B cell (primary cell): ENCODE results near the gene VRK2. TPM values are rescaled to one million over a fixed set of nuclear protein-coding genes. Genes with fewer than 3 reads are reported as not detected.

Source experiments
- ATAC-seq: fragments of 200-7000 bp; cut with Tn5 transposase; one replicate; pipeline ENCODE4 v1.10.0; 2021; ENCODE audit warnings: low read depth, mild to moderate bottlenecking, moderate number of reproducible peaks, moderate library complexity
- CTCF ChIA-PET: fragments of 350-600 bp; sonication (Branson Sonifier 250); formaldehyde crosslinking; loops from one replicate; lab custom pipeline; 2021; ENCODE audit warnings: antibody characterized with exemption, inconsistent platforms; lab: Charles Lee
- POLR2A ChIA-PET: fragments of 350-600 bp; sonication (Branson Sonifier 250); formaldehyde crosslinking; loops from one replicate; lab custom pipeline; 2021; ENCODE audit warnings: antibody characterized with exemption; lab: Charles Lee
- DNase-seq: peaks from one replicate; pipeline ENCODE4 v3.0.0; 2013
- H2AFZ ChIP-seq: 2 replicates; pipeline ENCODE4 v1.6.1; 2012; ENCODE audit warnings: mild to moderate bottlenecking, low read depth, low read length; ENCODE audit not compliant: insufficient read depth, poor library complexity, severe bottlenecking
- H3K27ac ChIP-seq, 2 donors: 1 replicate in 1 of 2; 2 replicates in 1 of 2; pipeline ENCODE4 v1.5.1; 2012 to 2013; ENCODE audit warnings: low read length in 2 of 2, mild to moderate bottlenecking in 2 of 2, moderate library complexity in 1 of 2
- H3K27me3 ChIP-seq, 4 experiments: fragments of 200-600 bp in 1 of 4; sonication (generic) in 1 of 4; replicated peaks in 1 of 4; 1 replicate in 2 of 4; 2 replicates in 2 of 4; pipeline versions ENCODE4 v1.6.1 to v1.7.0; 2013 to 2016; ENCODE audit warnings: low read length in 3 of 4, mild to moderate bottlenecking in 2 of 4, mixed read lengths in 1 of 4, moderate library complexity in 1 of 4; ENCODE audit not compliant: insufficient read depth in 4 of 4, control insufficient read depth in 3 of 4; ENCODE audit errors: control extremely low read depth in 1 of 4
- H3K36me3 ChIP-seq, 2 experiments: replicated peaks in 1 of 2; 1 replicate in 1 of 2; 2 replicates in 1 of 2; pipeline versions ENCODE4 v1.6.1 to v1.7.1; 2013; ENCODE audit warnings: low read length in 1 of 2; ENCODE audit not compliant: insufficient read depth in 2 of 2, control insufficient read depth in 1 of 2; ENCODE audit errors: control extremely low read depth in 1 of 2, extremely low read depth in 1 of 2
- H3K4me1 ChIP-seq, 2 donors: fragments of 200-600 bp in 1 of 2; sonication (generic) in 1 of 2; 1 replicate in 1 of 2; 2 replicates in 1 of 2; pipeline versions ENCODE4 v1.5.1 to v1.6.1; 2013 to 2017; ENCODE audit warnings: low read length in 2 of 2; ENCODE audit not compliant: control insufficient read depth in 2 of 2, insufficient read depth in 2 of 2
- H3K4me2 ChIP-seq: replicated peaks from 2 replicates; pipeline ENCODE3; 2012; ENCODE audit warnings: mild to moderate bottlenecking, low read depth, low read length; ENCODE audit not compliant: poor library complexity, severe bottlenecking
- H3K4me3 ChIP-seq, 5 experiments: fragments of 200-600 bp in 1 of 5; sonication (generic) in 1 of 5; 1 replicate in 3 of 5; 2 replicates in 2 of 5; pipeline versions ENCODE4 v1.5.1 to v1.7.0; 2011 to 2016; ENCODE audit warnings: low read length in 4 of 5, mild to moderate bottlenecking in 4 of 5, low read depth in 2 of 5, control low read depth in 1 of 5, moderate library complexity in 1 of 5; ENCODE audit not compliant: insufficient read depth in 1 of 5; ENCODE audit errors: control extremely low read depth in 1 of 5, extremely low read depth in 1 of 5
- H3K79me2 ChIP-seq: fragments of 200-600 bp; sonication (generic); one replicate; pipeline ENCODE4 v1.6.0; 2016; ENCODE audit warnings: low read length; ENCODE audit not compliant: control insufficient read depth, insufficient read depth
- H3K9ac ChIP-seq: fragments of 200-600 bp; sonication (generic); 2 replicates; pipeline ENCODE4 v1.6.1; 2017; ENCODE audit warnings: mild to moderate bottlenecking, low read length, moderate library complexity
- H3K9me3 ChIP-seq, 3 donors: one replicate each; pipeline versions ENCODE4 v1.6.1 to v1.7.1; 2013; ENCODE audit warnings: low read length in 2 of 3; ENCODE audit not compliant: control insufficient read depth in 2 of 3, insufficient read depth in 1 of 3; ENCODE audit errors: control extremely low read depth in 1 of 3
- H4K20me1 ChIP-seq: 2 replicates; pipeline ENCODE4 v1.6.0; 2012; ENCODE audit warnings: mild to moderate bottlenecking, low read length; ENCODE audit not compliant: insufficient read depth, control insufficient read depth, poor library complexity, severe bottlenecking
- H3K27ac Mint-ChIP-seq: one replicate; pipeline ENCODE4 v1.8.0; 2021; ENCODE audit warnings: mixed read lengths
- H3K27me3 Mint-ChIP-seq: one replicate; pipeline ENCODE4 v1.8.0; 2021; ENCODE audit warnings: mixed read lengths
- H3K4me1 Mint-ChIP-seq: one replicate; pipeline ENCODE4 v1.8.0; 2021; ENCODE audit warnings: mixed read lengths
- H3K4me3 Mint-ChIP-seq: one replicate; pipeline ENCODE4 v1.8.0; 2021; ENCODE audit warnings: mixed read lengths
- H3K9me3 Mint-ChIP-seq: one replicate; pipeline ENCODE4 v1.8.0; 2022; ENCODE audit warnings: mixed read lengths; ENCODE audit not compliant: insufficient read depth
- CTCF ChIP-seq: fragments of 200-600 bp; IDR thresholded peaks from one replicate; pipeline ENCODE4 v1.8.0; 2022; ENCODE audit warnings: antibody characterized with exemption, mild to moderate bottlenecking
- EZH2 ChIP-seq: IDR thresholded peaks from 2 replicates; pipeline ENCODE4 v1.6.1; 2012; ENCODE audit warnings: borderline replicate concordance, low read depth, mild to moderate bottlenecking, moderate library complexity, low read length; ENCODE audit not compliant: insufficient read depth, poor library complexity, severe bottlenecking
- WGBS: methylation state at CpG from one replicate; pipeline ENCODE4 v1.1.5; 2013; ENCODE audit warnings: missing lambda C conversion rate; ENCODE audit not compliant: insufficient coverage; 5-methylcytosine and 5-hydroxymethylcytosine counted together
- intact Hi-C: fragments of 100-400 bp; cut with micrococcal nuclease; formaldehyde crosslinking; loops from one replicate; pipeline ENCODE4 v1.10.0; 2022
- polyA plus RNA-seq: library from polyadenylated mRNA; depleted of rRNA; stranded (reverse); fragments of >200 nt; gene quantifications from 2 replicates; pipeline ENCODE4 v1.2.3, GENCODE V29; 2012
- total RNA-seq, 2 donors: library from RNA; stranded (reverse); fragments of 120-200 nt in 1 of 2; gene quantifications; 1 replicate in 1 of 2; 2 replicates in 1 of 2; pipeline versions ENCODE4 v1.2.3 to v1.2.4, GENCODE V29; 2013 to 2022

VRK2 gene
- total and polyA plus RNA-seq, 2 donors (not counting 1 experiment from before 2014, with no cell fraction given), result 10.2 to 35.5 TPM

DNA sequence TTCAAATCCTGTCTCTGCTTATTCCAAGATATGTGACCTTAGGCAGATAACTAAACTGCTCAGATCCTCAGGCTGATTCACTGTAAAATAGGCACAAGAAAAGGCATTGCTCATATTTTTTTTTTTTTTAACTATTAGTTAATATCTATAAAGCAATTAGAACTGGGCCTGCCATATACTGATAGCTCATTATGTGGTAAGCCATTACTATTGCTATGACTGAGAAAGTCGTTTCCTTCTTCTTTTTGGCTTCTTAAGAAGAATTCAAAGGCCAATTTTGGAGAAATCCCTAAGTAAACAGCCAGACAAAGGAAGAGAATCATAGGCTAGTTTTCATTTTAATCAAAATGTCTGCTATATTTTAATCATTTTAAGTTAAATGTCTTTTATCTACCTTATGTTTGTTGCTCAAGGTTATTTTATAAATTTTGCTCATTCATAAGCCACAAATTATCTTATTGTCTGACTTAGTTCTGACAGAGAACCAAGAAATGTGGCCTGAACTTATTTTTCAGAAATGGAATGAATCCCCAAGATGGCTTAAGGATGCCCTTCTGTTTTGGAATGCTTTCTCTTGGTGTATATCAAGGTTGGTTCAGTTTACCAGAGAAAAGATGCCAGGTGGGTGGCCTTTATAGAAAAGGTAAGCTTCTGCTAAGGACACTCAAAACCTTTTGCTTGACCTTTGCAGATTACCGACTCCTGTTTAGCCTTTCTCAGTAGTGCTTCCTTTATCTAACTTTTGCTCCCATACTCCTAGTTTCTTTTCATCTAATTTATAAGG lies 21.3 kb upstream of the VRK2 start:
- Histone ChIP-seq H3K27me3 (no peaks in the 10 kb centered on the region), H3K4me3 (no peak overlapping the region), H3K4me1 (peaks cover 9 to 19% of the 10 kb centered on the region in 2 donors), H3K4me2 (no peak overlapping the region), H4K20me1 (no peaks in the 10 kb centered on the region), H3K27ac (no peak overlapping the region), H3K9me3 (no peaks in the 10 kb centered on the region), H3K79me2 (peaks cover 4% of the 10 kb centered on the region), H2AFZ (no peak overlapping the region), H3K9ac (no peak overlapping the region), H3K36me3 (no peaks in the 10 kb centered on the region)
- ATAC-seq (no peak), DNase-seq (no peak)
- ChIA-PET POLR2A (interaction anchor here (1.2 kb wide), 1 partner anchor 21 kb away, joined by 4 read pairs; the partner anchor contains the start of gene VRK2), CTCF (interaction anchor here (0.6 kb wide), 1 partner anchor 9 kb away, joined by 3 read pairs; no protein-coding TSS in a partner anchor)
- Mint-ChIP-seq H3K4me3 (no peak overlapping the region), H3K9me3 (no peaks in the 10 kb centered on the region), H3K27me3 (no peaks in the 10 kb centered on the region), H3K4me1 (peaks cover 25% of the 10 kb centered on the region), H3K27ac (no peak overlapping the region)
- TF ChIP-seq EZH2, result no peak
- TF ChIP-seq CTCF, result no peak
- 83% methylated on average over 1 of the region's 2 CpGs for whole genome bisulfite sequencing
- intact Hi-C loops, result loop anchor here (2.0 kb wide), 1 partner anchor 13 kb away; no protein-coding TSS in a partner anchor

- Mint-ChIP-seq H3K9me3 (no peaks in the 10 kb centered on the region), H3K27ac (no peak overlapping the region), H3K27me3 (no peaks in the 10 kb centered on the region), H3K4me3 (no peak overlapping the region), H3K4me1 (peaks cover 40% of the 10 kb centered on the region)
- no peak overlapping the region for H3K9ac ChIP-seq
- TF ChIP-seq EZH2 (no peak), CTCF (no peak)
- no peaks in the 10 kb centered on the region for H4K20me1 ChIP-seq
- CTCF ChIA-PET, result no interaction called here
- H3K79me2 ChIP-seq, result peaks cover 4% of the 10 kb centered on the region
- no peak for DNase-seq
- H2AFZ ChIP-seq, result no peak overlapping the region
- no peaks in the 10 kb centered on the region for H3K27me3 ChIP-seq
- POLR2A ChIA-PET, result no interaction called here
- H3K36me3 ChIP-seq, result no peaks in the 10 kb centered on the region
- H3K4me2 ChIP-seq, result no peak overlapping the region
- no peak overlapping the region for H3K27ac ChIP-seq
- intact Hi-C loops, result no loop called here
- no peak overlapping the region for H3K4me3 ChIP-seq
- no peak for ATAC-seq
- H3K4me1 ChIP-seq, result peaks cover 16 to 29% of the 10 kb centered on the region in 2 donors
- H3K9me3 ChIP-seq, result no peaks in the 10 kb centered on the region
Measured at GRCh38 chr2:58027029-58027428, 19.6 kb upstream of the VRK2 start.
